ENCODE results near the gene MPG.
"Not testable (repeated sequence)": the region's sequence is repeated elsewhere in the genome, so short reads cannot be mapped to it uniquely, and the experiment has no call there.

MPG gene

GRCh38 chr16:112153-112840 lies 34.3 kb downstream of the MPG start:
- DNase-seq (ENCODE audit: low spot score) = no peak

GRCh38 chr16:114327-114726 lies 36.3 kb downstream of the MPG start:
- no peak for DNase-seq (ENCODE audit: low spot score)

GRCh38 chr16:116015-116414 lies 38.0 kb downstream of the MPG start:
- DNase-seq (ENCODE audit: low spot score) = no peak

GRCh38 chr16:117379-118365 lies 39.6 kb downstream of the MPG start:
- DNase-seq (ENCODE audit: low spot score) = peak; percentile 67

DNA sequence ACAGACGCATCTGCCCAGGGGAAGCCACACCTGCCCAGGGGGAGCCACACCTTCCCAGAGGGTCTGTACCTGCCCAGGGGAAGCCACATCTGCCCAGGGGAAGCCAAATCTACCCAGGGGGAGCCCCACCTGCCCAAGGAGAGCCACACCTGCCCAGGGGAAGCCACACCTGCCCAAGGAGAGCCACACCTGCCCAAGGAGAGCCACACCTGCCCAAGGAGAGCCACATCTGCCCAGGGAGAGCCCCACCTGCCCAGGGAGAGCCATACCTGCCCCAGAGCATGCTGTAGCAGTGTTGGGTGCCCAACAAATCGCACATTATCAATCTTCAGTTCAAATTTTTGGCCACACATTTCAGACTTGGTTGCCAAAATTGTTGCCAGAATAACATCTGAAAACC lies 40.8 kb downstream of the MPG start:
- DNase-seq (ENCODE audit: low spot score) = no peak

DNA sequence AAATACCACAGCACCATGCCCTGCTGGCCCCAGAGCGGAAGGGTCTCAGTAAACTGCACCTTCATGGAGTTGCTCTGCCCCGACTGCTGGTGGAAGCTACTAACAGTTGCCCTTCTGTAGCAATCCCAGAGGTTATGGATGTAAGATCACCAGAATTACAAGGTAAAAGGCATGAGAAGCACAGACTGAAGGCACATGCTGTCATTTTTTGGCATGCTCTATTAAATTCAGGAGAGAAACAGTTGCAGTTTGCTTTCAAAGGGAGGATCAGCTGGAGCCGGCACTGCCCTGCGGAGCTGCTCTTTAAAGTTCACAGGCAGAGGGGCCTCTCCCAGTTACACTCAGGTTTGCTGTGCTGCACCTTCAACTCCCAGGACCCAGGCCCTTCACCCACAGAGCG lies 41.3 kb downstream of the MPG start:
- DNase-seq (ENCODE audit: low spot score) = no peak

- no peak for DNase-seq (ENCODE audit: low spot score)
Measured at GRCh38 chr16:119835-120491, 41.9 kb downstream of the MPG start.

- DNase-seq (ENCODE audit: low spot score) = no peak
Measured at GRCh38 chr16:120756-121155, 42.7 kb downstream of the MPG start.

- DNase-seq (ENCODE audit: low spot score) = no peak
Measured at GRCh38 chr16:122361-122760, 44.3 kb downstream of the MPG start.

DNA sequence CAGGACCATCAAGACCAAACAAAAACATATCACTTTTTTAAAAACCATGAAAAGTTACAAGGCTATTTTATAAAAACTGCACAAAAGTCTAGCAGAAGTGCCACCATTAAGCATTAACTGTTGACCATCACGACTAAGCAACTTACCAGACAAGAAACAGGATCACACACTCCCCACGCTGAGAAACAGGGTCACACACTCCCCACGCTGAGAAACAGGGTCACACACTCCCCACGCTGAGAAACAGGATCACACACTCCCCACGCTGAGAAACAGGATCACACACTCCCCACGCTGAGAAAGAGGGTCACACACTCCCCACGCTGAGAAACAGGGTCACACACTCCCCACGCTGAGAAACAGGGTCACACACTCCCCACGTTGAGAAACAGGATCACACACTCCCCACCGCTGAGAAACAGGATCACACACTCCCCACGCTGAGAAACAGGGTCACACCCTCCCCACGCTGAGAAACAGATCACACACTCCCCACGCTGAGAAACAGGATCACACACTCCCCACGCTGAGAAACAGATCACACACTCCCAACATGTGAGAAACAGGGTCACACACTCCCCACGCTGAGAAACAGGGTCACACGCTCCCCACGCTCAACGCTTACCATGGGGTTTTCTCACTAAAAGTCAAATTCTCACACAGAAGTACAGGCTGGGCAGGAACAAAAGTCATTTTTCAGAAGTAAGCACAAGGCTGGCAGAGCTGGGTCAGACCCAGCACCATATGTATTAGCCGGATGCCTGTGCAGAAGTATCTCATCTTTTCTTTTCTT lies 45.7 kb downstream of the MPG start:
- DNase-seq (ENCODE audit: low spot score) = not testable (repeated sequence)

GRCh38 chr16:125011-125410 lies 47.0 kb downstream of the MPG start:
- DNase-seq (ENCODE audit: low spot score) = no peak

DNA sequence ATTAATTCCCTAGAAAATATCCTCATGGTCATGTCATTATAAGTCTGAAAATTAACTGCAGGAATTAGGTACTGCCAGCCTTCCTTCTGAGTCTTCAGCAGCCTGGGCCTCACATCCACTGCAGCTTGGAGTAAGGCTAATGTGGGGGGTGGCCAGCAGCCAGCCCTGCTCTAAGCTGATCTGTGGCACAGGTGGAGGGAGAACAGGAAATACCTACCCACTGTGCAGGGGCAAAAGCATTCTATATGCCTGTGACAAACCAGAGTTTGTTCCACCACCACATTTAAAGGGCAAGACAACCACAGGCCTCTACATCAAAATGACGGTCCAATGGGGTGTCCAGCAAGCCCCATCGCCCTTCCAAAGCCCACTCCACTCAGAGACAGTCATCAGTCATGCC lies 51.0 kb downstream of the MPG start:
- DNase-seq (ENCODE audit: low spot score) = no peak

- no peak for DNase-seq (ENCODE audit: low spot score)
Measured at GRCh38 chr16:130533-131173, 52.6 kb downstream of the MPG start.

DNA sequence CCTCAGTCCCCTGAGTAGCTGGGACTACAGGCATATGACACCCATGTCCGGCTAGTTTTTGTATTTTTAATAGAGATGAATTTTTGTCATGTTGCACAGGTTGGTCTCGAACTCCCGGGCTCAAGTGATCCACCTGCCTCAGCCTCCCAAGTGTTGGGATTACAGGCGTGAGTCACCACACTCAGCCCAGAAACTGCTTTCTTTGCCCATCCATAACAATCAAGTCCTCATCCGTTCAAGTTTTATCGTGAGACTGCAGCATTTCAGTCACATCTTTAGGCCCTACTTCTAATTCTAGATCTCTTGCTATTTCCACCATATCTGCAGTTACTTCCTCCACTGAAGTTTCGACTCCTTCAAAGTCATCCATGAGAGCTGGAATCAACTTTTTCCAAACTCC lies 54.1 kb downstream of the MPG start:
- DNase-seq (ENCODE audit: low spot score) = no peak

DNA sequence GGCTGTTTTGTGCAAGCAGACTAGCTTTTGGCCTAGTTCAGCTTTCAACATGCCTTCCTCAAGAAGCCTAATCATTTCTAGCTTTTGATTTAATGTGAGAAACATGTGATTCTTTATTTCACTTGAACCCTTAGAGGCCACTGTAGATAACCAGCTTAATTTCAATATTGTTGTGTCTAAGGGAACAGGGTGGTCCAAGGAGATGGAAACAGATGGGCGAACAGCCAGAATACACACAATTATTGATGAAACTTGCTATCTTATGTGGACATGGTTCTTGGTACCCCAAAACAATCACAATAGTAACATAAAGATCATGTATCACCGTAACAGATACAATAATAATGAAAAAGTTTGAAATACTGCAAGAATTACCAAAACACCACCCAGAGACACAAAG lies 55.7 kb downstream of the MPG start:
- no peak for DNase-seq (ENCODE audit: low spot score)
